Body of pancreas (tissue), 4 donors: ENCODE data around the gene CBFA2T3. TPM values are rescaled to one million over a fixed set of nuclear protein-coding genes. Genes with fewer than 3 reads are reported as not detected.

ENCODE experiments used
- ATAC-seq: fragments of 150-250 bp; one replicate; pipeline ENCODE4 v1.9.1; 2016
- DNase-seq, 4 donors: peaks; one replicate each; pipeline ENCODE4 v3.0.0-alpha.2; 2019
- H3K27ac ChIP-seq, 4 donors: fragments of 200-600 bp; sonication (generic); 1 replicate in 3 of 4; 2 replicates in 1 of 4; pipeline versions ENCODE4 v1.5.1 to v1.6.1; 2016 to 2019; ENCODE audit warnings: mild to moderate bottlenecking in 1 of 4, mixed read lengths in 1 of 4, moderate library complexity in 1 of 4
- H3K27me3 ChIP-seq, 2 donors: fragments of 200-600 bp; sonication (generic); one replicate each; pipeline ENCODE4 v1.6.0; 2016; ENCODE audit warnings: mild to moderate bottlenecking in 1 of 2
- H3K36me3 ChIP-seq, 2 donors: fragments of 200-600 bp; sonication (generic); replicated peaks in 1 of 2; 2 replicates each; pipeline ENCODE4 v1.5.1; 2016; ENCODE audit warnings: low read depth in 2 of 2; ENCODE audit not compliant: insufficient read depth in 1 of 2
- H3K4me1 ChIP-seq: fragments of 200-600 bp; sonication (generic); one replicate; pipeline ENCODE4 v1.6.0; 2016
- H3K4me3 ChIP-seq, 2 donors: fragments of 200-600 bp; sonication (generic); 1 replicate in 1 of 2; 2 replicates in 1 of 2; pipeline ENCODE4 v1.5.1; 2016 to 2019
- H3K9me3 ChIP-seq, 3 donors: fragments of 200-600 bp; sonication (generic); 1 replicate in 2 of 3; 2 replicates in 1 of 3; pipeline ENCODE4 v1.5.1; 2016
- POLR2A ChIP-seq, 3 donors: fragments of 450-650 bp; IDR thresholded peaks; one replicate each; pipeline ENCODE4 v1.6.1; 2016; ENCODE audit warnings: antibody characterized with exemption in 3 of 3, mild to moderate bottlenecking in 2 of 3
- WGBS, 2 donors: methylation state at CpG; one replicate each; pipeline ENCODE4 v1.1.5; 2017; 5-methylcytosine and 5-hydroxymethylcytosine counted together
- intact Hi-C: fragments of 100-400 bp; cut with DNase I; formaldehyde crosslinking; loops from one replicate; pipeline ENCODE4 v1.15.1; 2023
- total RNA-seq, 2 donors: library from RNA; depleted of rRNA; stranded (reverse); fragments of >200 nt; gene quantifications; one replicate each; pipeline ENCODE4 v1.1.0, GENCODE V29; 2016
- TF ChIP-seq, protein P1 (sequence below), 7 experiments: fragments of 450-650 bp in 4 of 7; fragments of 200-600 bp in 3 of 7; sonication (generic) in 3 of 7; IDR thresholded peaks; one replicate each; pipeline ENCODE4 v1.5.1; 2016 to 2019; ENCODE audit warnings: antibody characterized with exemption in 7 of 7

The CBFA2T3 gene
- total RNA-seq, 2 donors from 2014 or later: 7.8 to 16.2 TPM

DNA sequence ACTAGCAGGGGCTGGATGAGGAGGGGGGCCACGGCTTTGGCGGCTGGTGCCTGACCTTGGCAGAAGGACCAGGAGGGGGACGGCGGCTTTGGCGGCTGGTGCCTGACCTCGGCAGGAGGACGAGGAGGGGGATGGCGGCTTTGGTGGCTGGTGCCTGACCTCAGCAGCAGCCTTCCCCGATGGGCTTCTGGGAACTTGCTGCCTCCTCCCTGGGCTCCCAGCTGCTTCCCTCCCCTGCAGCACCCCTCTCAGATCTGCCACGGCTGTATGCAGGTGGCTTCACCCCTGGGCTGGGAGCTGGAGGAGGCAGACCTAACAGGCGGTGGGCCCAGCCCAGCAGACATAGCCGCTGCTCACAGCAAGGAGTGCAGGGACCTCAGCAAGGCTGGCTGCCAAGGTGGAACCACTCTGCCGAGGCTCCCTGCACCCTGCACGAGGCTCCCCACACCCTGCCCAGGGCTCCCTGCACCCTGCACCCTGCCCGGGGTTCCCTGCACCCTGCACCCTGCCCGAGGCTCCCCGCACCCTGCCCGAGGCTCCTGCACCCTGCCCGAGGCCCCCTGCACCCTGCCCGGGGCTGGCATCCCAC, 38.4 kb upstream of the CBFA2T3 start:
- intact Hi-C loops: no loop called here
- DNase-seq (no peak), ATAC-seq (no peak)
- Histone ChIP-seq H3K36me3 (no peaks in the 10 kb centered on the region), H3K4me1 (no peaks in the 10 kb centered on the region), H3K27ac (no peak overlapping the region), H3K9me3 (no peaks in the 10 kb centered on the region), H3K4me3 (no peak overlapping the region), H3K27me3 (no peaks in the 10 kb centered on the region)
- 62% methylated on average over 14 of the region's 20 CpGs; no CpG with 5 or more reads in 1 of the 2 donors for WGBS, 2 donors
- TF ChIP-seq, protein P1, sequence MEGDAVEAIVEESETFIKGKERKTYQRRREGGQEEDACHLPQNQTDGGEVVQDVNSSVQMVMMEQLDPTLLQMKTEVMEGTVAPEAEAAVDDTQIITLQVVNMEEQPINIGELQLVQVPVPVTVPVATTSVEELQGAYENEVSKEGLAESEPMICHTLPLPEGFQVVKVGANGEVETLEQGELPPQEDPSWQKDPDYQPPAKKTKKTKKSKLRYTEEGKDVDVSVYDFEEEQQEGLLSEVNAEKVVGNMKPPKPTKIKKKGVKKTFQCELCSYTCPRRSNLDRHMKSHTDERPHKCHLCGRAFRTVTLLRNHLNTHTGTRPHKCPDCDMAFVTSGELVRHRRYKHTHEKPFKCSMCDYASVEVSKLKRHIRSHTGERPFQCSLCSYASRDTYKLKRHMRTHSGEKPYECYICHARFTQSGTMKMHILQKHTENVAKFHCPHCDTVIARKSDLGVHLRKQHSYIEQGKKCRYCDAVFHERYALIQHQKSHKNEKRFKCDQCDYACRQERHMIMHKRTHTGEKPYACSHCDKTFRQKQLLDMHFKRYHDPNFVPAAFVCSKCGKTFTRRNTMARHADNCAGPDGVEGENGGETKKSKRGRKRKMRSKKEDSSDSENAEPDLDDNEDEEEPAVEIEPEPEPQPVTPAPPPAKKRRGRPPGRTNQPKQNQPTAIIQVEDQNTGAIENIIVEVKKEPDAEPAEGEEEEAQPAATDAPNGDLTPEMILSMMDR (IDR thresholded peaks at IDR 0.05): no peak
- no peak for TF ChIP-seq POLR2A (IDR thresholded peaks at IDR 0.05)

DNA sequence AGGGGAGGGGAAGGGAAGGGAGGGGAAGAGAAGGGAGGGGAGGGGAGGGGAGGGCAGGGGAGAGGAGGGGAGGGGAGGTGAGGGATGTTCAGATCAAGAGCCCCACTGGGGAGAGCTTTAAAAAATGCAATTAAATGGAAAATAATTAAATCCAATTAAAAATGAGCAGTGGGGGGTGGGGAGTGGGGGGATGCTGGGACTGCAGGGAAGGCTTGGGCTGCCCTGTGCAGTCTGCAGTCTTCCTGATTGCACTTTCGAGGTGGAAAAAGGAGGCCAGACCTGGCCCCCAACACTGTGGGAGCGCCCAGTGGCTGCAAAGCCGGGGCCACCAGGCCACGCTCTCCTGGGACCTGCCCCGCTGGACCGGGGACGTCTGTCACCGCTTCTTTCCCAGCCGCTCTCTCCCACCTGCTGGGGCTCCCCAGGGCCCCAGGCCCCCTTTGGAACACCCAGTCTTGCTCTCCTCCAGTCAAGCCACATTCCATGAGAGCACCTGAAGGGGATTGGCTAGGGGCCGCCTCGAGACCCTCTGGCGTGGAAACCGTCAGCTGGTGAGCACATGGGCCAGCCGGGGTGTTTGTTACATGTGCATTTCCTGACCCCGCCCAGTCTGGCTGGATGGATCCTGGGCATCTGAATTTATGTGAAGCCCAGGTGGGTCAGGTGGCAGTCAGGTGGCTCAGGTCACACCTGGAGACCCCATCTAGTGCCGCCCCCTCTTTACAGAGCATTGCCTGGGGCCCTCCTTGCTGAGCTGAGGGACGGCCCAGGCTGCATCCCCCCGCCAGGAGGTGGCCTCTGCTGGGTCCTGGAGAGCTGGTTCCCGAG, 37.6 kb upstream of the CBFA2T3 start:
- no peak for DNase-seq
- Histone ChIP-seq H3K9me3 (no peaks in the 10 kb centered on the region), H3K4me3 (no peak overlapping the region), H3K36me3 (no peaks in the 10 kb centered on the region), H3K4me1 (no peaks in the 10 kb centered on the region), H3K27ac (no peak overlapping the region), H3K27me3 (no peaks in the 10 kb centered on the region)
- no peak for ATAC-seq
- WGBS, 2 donors: 66 to 71% methylated on average over 10 to 17 of the region's 19 CpGs
- TF ChIP-seq POLR2A (IDR thresholded peaks at IDR 0.05): no peak
- TF ChIP-seq, protein P1 (IDR thresholded peaks at IDR 0.05): no peak
- intact Hi-C loops: no loop called here

- H3K4me1 ChIP-seq: no peaks in the 10 kb centered on the region
- no peak for TF ChIP-seq POLR2A (IDR thresholded peaks at IDR 0.05)
- TF ChIP-seq, protein P1 (IDR thresholded peaks at IDR 0.05): no peak
- H3K9me3 ChIP-seq: no peaks in the 10 kb centered on the region
- ATAC-seq (no peak), DNase-seq (no peak)
- no peak overlapping the region for H3K27ac ChIP-seq
- WGBS, 2 donors: 41 to 55% methylated on average over 18 to 25 of the region's 25 CpGs
- no peaks in the 10 kb centered on the region for H3K36me3 ChIP-seq
- intact Hi-C loops: no loop called here
- H3K27me3 ChIP-seq: no peaks in the 10 kb centered on the region
- H3K4me3 ChIP-seq: no peak overlapping the region
Observed at GRCh38 chr16:89013692-89014402, 36.8 kb upstream of the CBFA2T3 start.

DNA sequence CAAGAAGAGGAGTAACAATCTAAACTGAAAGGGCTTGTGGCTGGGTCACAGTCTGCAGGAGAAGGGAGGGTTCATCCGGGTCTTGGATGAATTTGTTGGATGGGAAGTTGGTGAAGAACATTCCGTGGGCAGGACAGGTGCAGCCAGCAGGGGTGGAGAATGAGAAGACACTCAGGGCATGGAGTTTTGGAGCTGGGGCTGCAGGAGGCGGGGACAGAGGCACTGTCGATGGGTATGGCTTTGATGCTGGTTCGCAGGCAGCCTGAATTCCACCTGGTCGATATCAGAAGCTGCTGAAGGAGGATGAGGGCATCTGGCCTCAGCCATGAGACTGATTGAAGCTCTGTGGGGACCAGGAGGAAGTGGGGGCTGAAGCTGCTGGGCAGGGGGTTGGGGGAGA, 36.1 kb upstream of the CBFA2T3 start:
- no peaks in the 10 kb centered on the region for H3K4me1 ChIP-seq
- intact Hi-C loops: no loop called here
- no peaks in the 10 kb centered on the region for H3K27me3 ChIP-seq
- H3K4me3 ChIP-seq: no peak overlapping the region
- H3K9me3 ChIP-seq: no peaks in the 10 kb centered on the region
- no peaks in the 10 kb centered on the region for H3K36me3 ChIP-seq
- DNase-seq (no peak), ATAC-seq (no peak)
- whole genome bisulfite sequencing, 2 donors: 44 to 54% methylated on average over 6 of the region's 6 CpGs
- H3K27ac ChIP-seq: no peak overlapping the region
- TF ChIP-seq POLR2A (IDR thresholded peaks at IDR 0.05): no peak
- TF ChIP-seq, protein P1 (IDR thresholded peaks at IDR 0.05): no peak
